Measurements from ENCODE around the gene MAP2K1.

- TF ChIP-seq, protein P1, sequence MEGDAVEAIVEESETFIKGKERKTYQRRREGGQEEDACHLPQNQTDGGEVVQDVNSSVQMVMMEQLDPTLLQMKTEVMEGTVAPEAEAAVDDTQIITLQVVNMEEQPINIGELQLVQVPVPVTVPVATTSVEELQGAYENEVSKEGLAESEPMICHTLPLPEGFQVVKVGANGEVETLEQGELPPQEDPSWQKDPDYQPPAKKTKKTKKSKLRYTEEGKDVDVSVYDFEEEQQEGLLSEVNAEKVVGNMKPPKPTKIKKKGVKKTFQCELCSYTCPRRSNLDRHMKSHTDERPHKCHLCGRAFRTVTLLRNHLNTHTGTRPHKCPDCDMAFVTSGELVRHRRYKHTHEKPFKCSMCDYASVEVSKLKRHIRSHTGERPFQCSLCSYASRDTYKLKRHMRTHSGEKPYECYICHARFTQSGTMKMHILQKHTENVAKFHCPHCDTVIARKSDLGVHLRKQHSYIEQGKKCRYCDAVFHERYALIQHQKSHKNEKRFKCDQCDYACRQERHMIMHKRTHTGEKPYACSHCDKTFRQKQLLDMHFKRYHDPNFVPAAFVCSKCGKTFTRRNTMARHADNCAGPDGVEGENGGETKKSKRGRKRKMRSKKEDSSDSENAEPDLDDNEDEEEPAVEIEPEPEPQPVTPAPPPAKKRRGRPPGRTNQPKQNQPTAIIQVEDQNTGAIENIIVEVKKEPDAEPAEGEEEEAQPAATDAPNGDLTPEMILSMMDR (IDR thresholded peaks at IDR 0.05; ENCODE audit: low read depth, low read length): no peak
- TF ChIP-seq POLR2A (IDR thresholded peaks at IDR 0.05; ENCODE audit: extremely low read depth, insufficient read length): no peak
Measured at GRCh38 chr15:66424963-66425612, 38.4 kb downstream of the MAP2K1 start.

All from NB4 (cell line).